ENCODE measurements around the gene UPB1.
"Not testable (repeated sequence)": the region's sequence is repeated elsewhere in the genome, so short reads cannot be mapped to it uniquely, and the experiment has no call there.

Gene UPB1

GRCh38 chr22:24526191-24526590 is 31.1 kb downstream of the UPB1 start:
- in situ Hi-C loops (cut with MboI; ENCODE audit: low sequenced_read_pairs): loop anchor here (10.0 kb wide), 1 partner anchor 201 kb away; no protein-coding TSS in a partner anchor

GRCh38 chr22:24529898-24530297 is 34.8 kb downstream of the UPB1 start:
- in situ Hi-C loops (cut with MboI; ENCODE audit: low sequenced_read_pairs): loop anchor here (10.0 kb wide), 1 partner anchor 205 kb away; no protein-coding TSS in a partner anchor

GRCh38 chr22:24530968-24531367 is 35.8 kb downstream of the UPB1 start:
- in situ Hi-C loops (cut with MboI; ENCODE audit: low sequenced_read_pairs): not testable (repeated sequence)

- in situ Hi-C loops (cut with MboI; ENCODE audit: low sequenced_read_pairs): no loop called here
Measured at GRCh38 chr22:24532075-24532474, 36.9 kb downstream of the UPB1 start.

- in situ Hi-C loops (cut with MboI; ENCODE audit: low sequenced_read_pairs): no loop called here
Measured at GRCh38 chr22:24535348-24535747, 40.2 kb downstream of the UPB1 start.

- in situ Hi-C loops (cut with MboI; ENCODE audit: low sequenced_read_pairs): no loop called here
Measured at GRCh38 chr22:24536089-24536488, 41.0 kb downstream of the UPB1 start.

- in situ Hi-C loops (cut with MboI; ENCODE audit: low sequenced_read_pairs): no loop called here
Measured at GRCh38 chr22:24540470-24540869, 45.3 kb downstream of the UPB1 start.

GRCh38 chr22:24541681-24542515 is 46.8 kb downstream of the UPB1 start:
- in situ Hi-C loops (cut with MboI; ENCODE audit: low sequenced_read_pairs): no loop called here

- in situ Hi-C loops (cut with MboI; ENCODE audit: low sequenced_read_pairs): no loop called here
Measured at GRCh38 chr22:24542641-24543040, 47.5 kb downstream of the UPB1 start.

- in situ Hi-C loops (cut with MboI; ENCODE audit: low sequenced_read_pairs): no loop called here
Measured at GRCh38 chr22:24543185-24543601, 48.1 kb downstream of the UPB1 start.

GRCh38 chr22:24543679-24544243 is 48.6 kb downstream of the UPB1 start:
- in situ Hi-C loops (cut with MboI; ENCODE audit: low sequenced_read_pairs): no loop called here

GRCh38 chr22:24548812-24549211 is 53.7 kb downstream of the UPB1 start:
- in situ Hi-C loops (cut with MboI; ENCODE audit: low sequenced_read_pairs): no loop called here

GRCh38 chr22:24550028-24550901 is 55.1 kb downstream of the UPB1 start:
- in situ Hi-C loops (cut with MboI; ENCODE audit: low sequenced_read_pairs): no loop called here

GRCh38 chr22:24550902-24551435 is 55.8 kb downstream of the UPB1 start:
- in situ Hi-C loops (cut with MboI; ENCODE audit: low sequenced_read_pairs): no loop called here

- in situ Hi-C loops (cut with MboI; ENCODE audit: low sequenced_read_pairs): not testable (repeated sequence)
Measured at GRCh38 chr22:24552503-24553286, 57.6 kb downstream of the UPB1 start.

- in situ Hi-C loops (cut with MboI; ENCODE audit: low sequenced_read_pairs): no loop called here
Measured at GRCh38 chr22:24553597-24554312, 58.6 kb downstream of the UPB1 start.

- in situ Hi-C loops (cut with MboI; ENCODE audit: low sequenced_read_pairs): no loop called here
Measured at GRCh38 chr22:24554313-24555164, 59.4 kb downstream of the UPB1 start, which contains the start of gene GUCD1. TSS of gene GUCD1 (minus strand) at chr22:24555138. CDS start at chr22:24554991, 147 bp downstream.

- in situ Hi-C loops (cut with MboI; ENCODE audit: low sequenced_read_pairs): no loop called here
Measured at GRCh38 chr22:24555165-24556039, 60.3 kb downstream of the UPB1 start, which contains the start of gene SNRPD3. TSS of gene SNRPD3 (plus strand) at chr22:24555999. CDS start at chr22:24557675, 1,676 bp downstream.
